DMS153 treated with DMSO at 0.1 percent for 48 hours (cell line): ENCODE results near the gene LRRFIP1.
"Not testable (repeated sequence)": the region's sequence is repeated elsewhere in the genome, so short reads cannot be mapped to it uniquely, and the experiment has no call there.

Source experiments
- DNase-seq: peaks from one replicate; lab custom pipeline; 2025; ENCODE audit not compliant: unreplicated experiment; lab: John Stamatoyannopoulos, UW

The LRRFIP1 gene

DNA sequence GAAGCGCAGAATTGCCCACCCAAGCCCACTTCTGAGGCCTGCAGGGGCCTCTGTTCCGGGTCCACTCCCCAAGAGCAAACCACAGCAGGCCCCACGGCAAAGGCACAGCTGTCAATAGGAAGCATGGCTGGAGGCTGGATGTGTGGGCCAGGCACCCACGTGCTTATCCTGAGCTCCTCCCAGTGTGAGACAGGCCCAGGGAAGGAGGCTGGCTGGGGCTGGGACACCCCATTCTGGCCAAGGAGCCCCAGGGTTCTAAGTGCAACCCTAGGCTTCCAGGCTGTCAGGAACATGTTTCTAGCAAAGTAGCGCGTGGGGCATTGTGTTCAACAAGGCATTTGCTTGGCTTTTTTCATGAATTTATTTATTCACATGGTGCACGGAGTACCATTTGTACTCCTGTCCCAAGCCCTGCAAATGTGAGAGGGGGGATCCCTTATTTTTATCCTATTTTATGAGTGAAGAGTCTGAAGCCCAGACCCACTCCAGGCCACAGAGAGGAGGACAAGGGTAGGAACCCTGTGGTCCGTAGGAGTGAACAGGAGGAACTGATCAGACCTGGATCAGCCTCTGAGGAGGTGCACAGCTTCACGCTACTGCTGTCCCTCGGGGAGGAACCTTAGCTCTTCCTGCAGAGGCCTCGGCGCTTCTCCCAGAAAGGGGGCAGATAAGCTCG, 30.7 kb upstream of the LRRFIP1 start:
- no peak for DNase-seq

DNA sequence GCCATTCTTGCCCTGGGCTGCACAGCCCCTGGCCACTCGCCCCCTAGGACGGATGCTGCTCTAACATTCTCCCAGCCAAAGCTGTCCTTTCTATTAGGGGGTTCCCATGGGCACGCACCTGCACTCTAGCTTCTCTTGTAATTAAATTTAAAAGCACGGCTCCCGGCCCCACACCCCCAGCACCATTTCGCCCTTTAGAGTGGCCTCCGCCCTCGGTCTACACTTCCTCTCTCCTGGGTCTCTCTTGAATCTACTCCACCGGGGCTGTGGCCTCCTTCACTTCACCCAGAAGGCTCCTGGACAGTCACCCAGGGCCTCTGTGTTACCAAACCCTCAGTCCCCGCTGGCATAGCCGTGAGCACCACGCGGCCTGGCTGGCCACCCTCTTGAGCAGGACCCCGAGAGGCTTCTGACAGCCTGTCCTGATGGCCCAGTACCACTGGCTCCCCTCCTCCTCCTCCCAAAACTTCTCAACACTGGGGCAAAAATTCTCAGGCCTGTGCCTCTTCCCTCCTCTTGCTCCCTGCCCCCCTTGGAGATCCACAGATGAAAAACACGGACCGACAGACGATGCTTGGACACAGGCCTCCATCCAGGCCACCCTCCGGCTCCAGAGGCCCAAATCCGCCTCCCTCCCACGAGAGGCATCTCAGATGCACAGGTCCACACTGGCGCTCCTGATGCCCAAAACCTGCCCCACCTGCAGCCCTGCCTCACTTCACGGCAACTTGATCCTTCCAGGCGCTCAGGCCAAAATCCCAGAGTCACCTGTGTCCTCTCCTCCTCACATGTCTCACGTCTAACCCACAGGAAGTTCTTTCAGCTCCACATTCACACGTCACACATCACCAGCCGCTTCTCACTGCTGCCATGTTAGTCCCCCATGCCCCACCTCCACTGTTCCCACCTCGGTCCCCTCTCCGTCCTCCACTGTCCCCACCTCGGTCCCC, 29.9 kb upstream of the LRRFIP1 start:
- DNase-seq, result no peak

DNA sequence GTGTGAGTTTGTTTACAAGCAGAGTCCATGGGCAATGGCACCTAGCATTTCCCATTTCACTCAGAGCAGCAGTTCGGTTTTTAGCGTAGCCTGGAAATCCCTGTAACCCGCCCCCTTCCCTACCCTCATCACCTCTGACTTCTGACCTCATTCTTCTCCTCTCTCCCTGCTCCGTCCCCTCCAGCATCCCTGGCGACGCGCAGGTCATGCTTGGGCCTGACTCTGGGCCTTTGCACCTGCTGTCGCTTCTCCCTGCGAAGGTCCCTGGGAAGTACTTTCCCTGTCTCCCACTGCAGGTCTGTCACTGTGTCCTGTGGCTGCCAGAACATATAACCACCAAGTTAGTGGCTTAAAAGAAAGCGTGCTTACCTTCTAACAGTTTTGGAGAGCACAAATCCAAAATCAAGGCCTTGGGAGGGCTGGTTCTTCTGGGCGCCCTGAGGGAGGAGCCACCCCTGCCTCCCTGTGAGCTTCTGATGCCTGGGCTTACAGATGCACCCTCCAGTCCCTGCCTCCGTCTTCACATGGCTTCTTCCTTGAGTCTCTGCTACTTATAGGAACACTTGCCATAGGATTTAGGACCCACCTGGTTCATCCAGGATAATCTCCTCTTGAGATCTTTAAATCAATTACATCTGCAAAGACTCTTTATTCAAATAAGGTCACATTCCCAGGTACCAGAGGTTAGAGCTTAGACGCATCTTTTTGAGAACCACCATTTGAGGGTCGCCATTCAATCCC, 28.7 kb upstream of the LRRFIP1 start:
- DNase-seq, result no peak

DNA sequence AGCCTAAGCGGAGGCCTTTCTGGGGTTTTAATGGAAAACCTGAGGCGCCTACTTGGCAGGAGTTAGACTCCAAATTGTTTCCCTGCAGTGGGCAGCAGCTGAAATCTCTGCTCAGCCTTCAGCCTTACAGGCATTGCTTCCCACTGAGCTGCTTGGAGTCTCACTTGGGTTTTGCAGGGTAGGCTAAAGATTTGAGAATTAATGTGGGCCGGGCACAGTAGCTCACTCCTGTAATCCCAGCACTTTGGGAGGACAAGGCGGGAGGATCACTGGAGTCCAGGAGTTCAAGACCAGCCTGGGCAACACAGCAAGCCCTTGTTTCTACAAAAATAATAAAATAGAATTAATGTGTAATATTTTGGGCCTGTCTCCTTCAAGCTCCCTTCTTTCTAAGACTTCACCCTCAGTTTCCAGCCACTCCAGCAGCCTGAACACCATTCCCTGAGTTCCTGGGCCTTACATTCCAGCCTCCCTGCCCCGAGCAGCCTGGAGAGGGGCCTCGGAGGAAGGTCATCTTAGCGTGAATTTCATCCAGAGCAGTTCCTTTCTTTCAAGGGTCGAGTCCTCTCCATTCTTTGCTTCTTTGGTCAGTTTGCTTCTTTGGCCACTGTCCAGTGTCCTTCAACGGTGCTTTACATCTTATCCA, 27.8 kb upstream of the LRRFIP1 start:
- DNase-seq, result no peak

DNA sequence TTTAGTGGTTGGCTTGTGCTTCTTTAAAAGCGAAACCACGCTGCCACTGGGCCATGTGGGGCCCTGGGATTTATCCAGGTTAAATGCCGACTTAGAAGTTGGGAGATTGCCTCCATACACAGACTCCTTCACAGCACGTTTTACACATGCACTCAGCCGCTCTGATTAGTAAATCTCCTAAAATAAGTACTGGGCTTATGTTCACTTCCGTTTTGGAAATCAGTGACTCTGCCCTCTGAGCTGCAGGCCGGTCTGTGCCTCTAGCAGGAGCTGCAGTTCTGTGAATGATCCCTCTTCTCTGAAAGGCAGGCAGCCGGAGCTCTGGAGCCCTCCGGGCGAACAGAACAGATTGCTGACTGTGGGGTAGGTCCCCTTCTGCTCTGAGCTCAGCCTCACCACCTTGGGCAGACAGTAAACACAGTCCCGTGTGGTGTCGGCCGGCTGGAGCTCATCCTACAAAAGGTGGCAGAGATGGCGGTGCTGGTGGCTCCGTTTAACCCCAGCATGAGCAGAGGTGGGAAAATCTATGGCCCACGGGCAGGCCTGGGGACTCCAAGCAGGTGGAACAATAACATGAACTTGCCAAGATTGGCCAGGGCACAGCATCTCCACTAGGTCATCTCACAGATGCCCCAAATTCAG, 27.1 kb upstream of the LRRFIP1 start:
- DNase-seq, result no peak

DNA sequence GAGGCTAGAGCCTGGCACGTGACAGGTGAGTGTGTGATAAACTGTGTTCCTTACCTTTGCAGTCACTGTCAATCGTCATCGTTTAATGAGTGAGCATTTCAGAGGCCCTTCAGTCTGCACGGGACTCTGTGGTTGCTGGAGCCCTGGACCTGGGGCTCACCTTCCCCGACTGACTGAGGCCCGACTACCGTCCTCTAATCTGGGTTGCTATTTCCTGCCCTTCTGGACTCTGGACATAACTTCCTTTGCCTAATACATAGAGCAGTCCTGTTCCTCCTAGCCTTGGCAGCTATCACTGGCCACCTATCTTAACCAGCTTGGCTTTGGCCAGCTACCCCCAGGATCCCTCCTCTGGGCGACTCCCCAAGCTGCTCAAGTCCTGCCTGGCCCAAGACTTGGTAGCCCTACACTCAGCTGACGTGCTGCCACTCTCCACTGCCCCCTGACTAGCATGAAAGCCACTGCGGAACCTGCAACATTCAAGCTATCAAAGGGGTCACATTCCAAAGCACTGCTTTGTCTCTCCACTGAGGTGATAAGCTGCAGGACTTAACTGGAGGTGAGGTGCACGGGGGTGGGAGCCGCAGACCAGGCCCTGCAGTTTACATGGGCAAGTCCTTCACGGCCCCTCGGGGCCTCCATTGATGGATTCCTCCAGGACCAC, 25.8 kb upstream of the LRRFIP1 start:
- no peak for DNase-seq

DNA sequence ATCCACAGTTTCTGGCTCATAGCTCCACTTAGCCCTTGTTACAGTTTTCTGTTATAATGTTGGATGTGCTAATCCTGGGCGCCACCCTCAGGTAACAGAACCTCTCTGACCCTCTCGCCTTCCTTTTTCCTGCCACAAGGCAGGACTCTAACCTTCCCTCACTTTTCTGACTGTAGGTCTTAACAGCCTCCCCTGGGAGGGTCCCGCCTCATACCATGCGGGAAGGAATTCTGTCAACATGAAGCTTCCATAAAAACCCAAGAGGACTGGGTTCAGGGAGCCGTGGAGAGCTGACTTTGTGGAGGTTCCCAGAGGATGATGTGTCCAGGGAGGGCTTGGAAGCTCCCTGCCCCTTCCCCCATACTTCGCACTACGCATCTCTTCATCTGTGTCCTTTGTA, 25.0 kb upstream of the LRRFIP1 start:
- DNase-seq, result no peak

DNA sequence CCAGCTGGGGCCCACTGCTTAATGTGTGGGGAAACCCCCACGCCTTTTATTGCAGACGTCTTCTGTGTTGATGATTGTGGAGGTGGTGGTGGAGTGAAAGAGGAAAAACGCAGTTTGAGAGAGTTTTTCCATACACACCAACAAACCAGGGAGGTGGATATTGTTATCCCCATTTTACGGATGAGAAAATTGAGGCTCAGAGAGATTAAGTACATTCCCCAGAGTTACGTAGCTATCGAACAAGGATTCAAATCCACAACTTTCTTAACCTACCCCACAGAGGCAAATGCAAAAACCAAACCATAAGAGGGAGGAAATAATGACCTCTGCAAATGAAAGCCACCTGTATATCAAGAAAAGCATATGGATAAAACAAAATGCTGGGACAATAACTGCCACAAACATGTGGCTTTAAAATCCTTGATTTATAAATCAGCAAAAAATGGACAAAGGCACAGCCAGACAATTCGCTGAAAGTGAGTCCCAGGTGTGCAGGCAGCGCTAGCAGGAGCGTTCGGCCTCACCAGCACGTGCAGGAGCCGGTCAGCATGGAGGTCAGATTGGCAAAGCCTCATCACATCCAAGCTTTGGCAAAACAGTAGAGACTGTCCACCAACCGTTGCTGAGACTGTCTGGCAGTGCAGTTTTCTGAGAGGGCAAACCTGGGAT, 24.2 kb upstream of the LRRFIP1 start:
- DNase-seq, result no peak

DNA sequence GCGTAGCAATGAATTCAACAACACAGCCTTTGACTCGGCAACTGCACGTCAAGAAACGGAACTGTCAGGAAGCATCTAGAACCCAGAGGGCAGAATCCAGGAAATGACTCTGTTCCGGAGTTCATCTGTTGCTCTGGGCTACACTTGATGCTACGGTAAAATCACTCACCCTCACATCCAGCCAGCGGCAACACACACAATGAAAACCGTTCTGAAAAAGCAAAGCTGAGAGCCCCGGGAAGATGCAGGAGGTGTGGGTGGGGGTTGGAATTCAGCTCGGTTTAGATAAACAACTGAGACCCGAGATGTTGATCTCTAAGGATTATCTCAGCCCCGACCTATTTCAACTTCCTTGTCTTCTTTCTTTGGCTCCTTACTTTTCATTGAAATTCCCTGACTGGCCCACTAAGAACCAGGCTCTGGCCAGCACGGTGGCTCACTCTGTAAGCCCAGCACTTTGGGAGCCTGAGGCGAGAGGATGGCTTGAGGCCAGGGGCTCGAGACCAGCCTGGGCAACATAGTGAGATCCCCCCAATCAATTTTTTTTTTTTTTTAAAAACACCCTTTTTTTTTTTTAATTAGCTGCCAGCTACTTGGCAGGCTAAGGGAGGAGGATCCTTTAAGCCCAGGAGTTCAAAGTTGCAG, 23.5 kb upstream of the LRRFIP1 start:
- DNase-seq, result no peak

DNA sequence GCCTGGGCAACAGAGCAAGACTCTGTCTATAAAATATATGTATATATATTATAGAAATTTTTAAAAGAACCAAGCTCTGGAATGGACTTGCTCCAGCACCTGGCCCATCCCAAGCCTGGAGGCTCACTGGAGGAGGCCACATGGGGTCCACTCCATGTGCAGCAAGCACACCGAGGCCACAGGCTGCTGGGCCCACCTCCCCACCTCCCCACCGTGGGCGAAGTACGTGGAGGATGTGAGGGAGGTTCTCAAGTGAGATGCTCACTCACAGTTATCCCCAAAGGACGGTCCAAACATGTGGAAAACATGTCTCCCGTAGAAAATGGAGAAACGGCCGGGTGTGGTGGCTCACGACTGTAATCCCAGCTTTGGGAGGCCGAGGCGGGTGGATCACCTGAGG, 23.0 kb upstream of the LRRFIP1 start:
- no peak for DNase-seq

DNA sequence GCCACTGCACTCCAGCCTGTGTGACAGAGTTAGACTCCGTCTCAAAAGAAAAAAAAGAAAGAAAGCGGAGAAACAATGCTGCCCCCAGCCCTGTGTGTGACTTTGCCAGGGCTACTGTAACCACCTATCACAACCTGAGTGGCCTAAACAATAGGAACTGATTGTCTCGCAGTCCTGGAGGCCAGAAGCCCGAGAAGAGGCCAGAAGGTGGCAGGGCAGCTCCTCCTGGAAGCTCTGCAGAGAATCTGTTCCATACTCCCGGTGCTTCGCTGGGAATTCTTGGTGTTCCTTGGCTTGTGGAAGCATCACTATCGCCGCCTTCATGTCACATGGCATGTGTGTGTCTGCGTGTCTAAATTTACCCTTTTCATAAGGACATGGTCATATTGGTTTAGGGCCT, 22.4 kb upstream of the LRRFIP1 start:
- DNase-seq, result no peak

DNA sequence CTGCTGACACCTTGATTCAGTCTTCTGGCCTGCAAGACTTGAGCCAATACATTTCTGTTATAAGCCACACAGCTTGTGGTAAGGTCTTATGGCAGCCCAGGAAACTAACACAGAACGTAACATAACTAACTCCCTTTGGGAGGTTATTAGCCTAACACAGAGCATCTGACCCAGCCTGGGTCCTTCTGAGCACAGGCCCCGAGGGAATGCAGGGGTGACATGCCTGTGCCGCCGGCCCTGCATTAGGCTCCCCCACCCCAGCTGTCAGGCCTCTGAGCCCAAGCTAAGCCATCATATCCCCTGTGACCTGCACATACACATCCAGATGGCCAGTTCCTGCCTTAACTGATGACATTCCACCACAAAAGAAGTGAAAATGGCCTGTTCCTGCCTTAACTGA, 20.9 kb upstream of the LRRFIP1 start:
- DNase-seq, result not testable (repeated sequence)

DNA sequence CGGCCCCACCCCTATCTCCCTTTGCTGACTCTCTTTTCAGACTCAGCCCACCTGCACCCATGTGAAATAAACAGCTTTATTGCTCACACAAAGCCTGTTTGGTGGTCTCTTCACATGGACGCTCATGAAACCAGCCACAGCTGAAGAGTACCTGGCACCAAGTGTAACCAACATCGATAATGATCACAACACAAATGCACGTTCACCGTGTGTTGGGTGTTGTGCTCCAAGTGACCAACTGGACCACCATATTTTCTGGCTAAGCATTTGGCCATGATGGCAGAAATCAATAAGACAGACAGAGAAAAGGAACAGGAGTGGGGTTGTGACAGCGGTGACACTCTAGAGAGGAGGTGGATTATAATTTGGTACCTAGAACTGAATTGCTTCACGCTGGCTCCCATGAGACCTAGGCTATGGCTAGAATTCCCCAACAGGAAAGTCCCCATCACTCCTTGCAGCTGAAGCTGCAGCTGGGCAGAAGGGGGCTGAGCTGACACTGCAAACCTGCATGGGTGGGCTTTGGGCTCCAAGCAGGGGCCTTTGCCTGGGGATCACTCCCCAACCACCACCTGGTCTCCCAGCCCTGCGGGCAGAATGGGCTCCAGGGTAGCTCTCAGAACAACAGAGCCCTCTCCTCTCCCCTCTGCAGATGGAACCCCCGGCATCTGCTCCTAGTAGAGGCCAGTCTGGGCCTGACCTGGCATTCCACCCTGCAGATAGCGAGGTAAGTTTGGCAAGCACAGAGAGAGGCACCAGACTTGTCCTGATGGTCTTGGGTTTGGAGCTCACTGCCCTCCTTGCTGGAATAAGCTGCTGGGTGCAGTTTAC, 14.6 kb upstream of the LRRFIP1 start:
- no peak for DNase-seq

DNA sequence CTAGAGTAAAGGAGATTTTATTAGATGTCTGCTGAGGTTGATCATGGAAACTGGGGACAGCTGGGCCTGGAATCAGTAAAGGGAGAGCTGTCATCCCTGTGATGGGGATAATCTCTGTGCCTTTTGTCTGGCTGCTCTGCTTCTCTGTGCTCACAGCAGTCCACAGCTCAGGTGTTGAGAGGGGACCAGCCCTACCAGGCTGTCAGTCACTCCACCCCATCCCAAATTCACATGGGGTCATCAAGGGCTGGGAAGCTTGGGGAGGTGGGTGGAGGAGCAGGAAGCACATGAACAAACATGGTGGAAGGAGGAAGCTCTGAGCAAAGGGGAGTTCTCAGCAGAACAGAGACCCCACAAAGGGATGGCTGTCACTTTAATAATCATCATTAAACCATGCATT, 13.7 kb upstream of the LRRFIP1 start:
- DNase-seq, result no peak

DNA sequence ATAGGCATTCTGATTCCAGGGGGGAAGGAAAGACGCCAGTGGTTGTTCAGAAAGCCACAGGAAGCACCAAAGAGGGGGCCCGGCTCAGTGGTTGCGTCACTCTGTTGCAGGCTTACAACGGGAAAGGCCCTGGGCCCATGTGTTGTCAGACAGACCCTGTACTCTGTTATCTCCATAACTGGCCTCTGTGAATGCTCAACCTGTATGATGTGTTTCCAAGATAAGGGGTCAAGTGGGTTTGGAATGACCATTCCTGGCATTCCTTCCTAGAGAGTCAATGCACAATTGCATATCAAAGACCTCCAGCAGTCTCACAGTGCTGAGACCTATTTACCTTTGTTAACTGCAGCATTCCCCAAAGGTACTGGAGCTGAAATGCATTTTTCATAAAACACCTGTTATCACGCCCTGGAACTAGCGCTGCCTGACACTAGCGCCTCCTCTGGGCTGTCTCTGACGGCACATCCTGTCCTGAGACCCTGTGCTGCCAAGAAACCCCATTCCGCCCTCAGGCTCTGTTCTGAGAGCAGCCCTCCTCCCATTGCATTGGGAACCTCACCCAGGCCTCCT, 13.2 kb upstream of the LRRFIP1 start:
- no peak for DNase-seq

DNA sequence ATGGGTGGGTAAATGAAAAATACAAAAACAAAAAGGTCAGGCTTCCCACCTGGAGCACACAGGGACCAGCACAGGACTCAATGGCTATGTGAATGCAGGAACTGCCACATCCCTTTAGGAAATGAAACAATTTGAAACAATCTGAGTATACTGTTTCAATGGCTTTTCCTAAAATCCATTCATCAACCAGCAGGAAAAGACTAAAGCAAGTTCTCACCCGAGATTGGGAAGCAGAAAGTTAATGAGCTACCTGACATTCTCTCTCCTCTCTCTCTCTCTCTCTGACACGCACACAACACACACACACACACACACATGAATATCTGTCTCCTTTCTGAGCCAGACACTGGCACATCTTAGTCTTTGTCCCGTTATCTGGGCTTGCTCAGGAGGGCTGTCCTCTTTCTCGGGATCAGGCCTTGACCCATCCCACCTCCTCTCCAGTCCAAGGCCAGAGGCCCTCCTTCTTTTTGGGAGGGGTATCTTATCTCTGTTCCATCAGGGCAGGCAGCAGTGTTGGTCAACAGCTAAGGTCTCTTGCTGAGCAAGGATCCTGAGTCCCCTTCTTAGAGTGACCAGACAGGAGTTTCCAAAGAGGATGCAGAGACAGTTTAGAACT, 11.6 kb upstream of the LRRFIP1 start:
- no peak for DNase-seq

DNA sequence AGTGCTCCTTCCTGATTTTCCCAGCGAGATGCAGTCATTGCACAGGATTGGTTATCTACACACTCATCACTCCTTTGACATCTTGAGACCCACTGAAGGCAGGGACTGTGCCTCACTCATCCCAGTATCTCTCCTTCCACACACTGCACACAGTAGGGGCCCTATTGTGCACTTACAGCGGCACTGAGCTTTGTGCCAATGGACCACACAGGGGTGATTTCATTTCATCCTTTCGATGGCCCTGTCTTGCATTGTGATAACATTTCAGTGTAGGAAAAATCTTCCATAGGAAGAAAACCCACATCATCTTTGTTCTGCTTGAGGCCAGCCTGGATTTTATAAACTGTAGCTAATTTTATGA, 11.0 kb upstream of the LRRFIP1 start:
- DNase-seq, result no peak
